IPS-20b (cell line): ENCODE results near the gene UEVLD.

Experiments used
- H3K27ac ChIP-seq: one replicate; pipeline ENCODE4 v1.5.1; 2013; ENCODE audit warnings: low read length
- H3K27me3 ChIP-seq: 2 replicates; pipeline ENCODE4 v1.6.1; 2013; ENCODE audit warnings: mild to moderate bottlenecking, low read length, inconsistent platforms; ENCODE audit not compliant: insufficient read depth
- H3K36me3 ChIP-seq: 2 replicates; pipeline ENCODE4 v1.6.1; 2013; ENCODE audit warnings: low read depth, mild to moderate bottlenecking, inconsistent platforms, low read length, moderate library complexity; ENCODE audit not compliant: insufficient read depth
- H3K4me1 ChIP-seq: 2 replicates; pipeline ENCODE4 v1.6.1; 2013; ENCODE audit warnings: mild to moderate bottlenecking, control low read depth, inconsistent platforms, low read length, moderate library complexity; ENCODE audit not compliant: insufficient read depth
- H3K4me3 ChIP-seq: 2 replicates; pipeline ENCODE4 v1.5.1; 2013; ENCODE audit warnings: mild to moderate bottlenecking, low read length, inconsistent platforms
- H3K9ac ChIP-seq: 2 replicates; pipeline ENCODE4 v1.6.1; 2013; ENCODE audit warnings: low read depth, mild to moderate bottlenecking, inconsistent platforms, low read length, moderate library complexity
- H3K9me3 ChIP-seq: 2 replicates; pipeline ENCODE4 v1.6.1; 2013; ENCODE audit warnings: mild to moderate bottlenecking, low read depth, low read length, inconsistent platforms; ENCODE audit not compliant: insufficient read depth

UEVLD gene

GRCh38 chr11:18527512-18527911 is 61.0 kb downstream of the UEVLD start:
- H3K9me3 ChIP-seq: no peaks in the 10 kb centered on the region
- H3K36me3 ChIP-seq: 0 out of 2 replicates have a peak, but pooled peaks cover 8% of the 10 kb centered on the region
- no peaks in the 10 kb centered on the region for H3K27me3 ChIP-seq
- H3K9ac ChIP-seq: peak overlapping the region; percentile 97; the same call in 1 of the 2 replicates
- H3K4me3 ChIP-seq: peak overlapping the region; percentile 95
- H3K4me1 ChIP-seq: no peaks in the 10 kb centered on the region
- H3K27ac ChIP-seq: no peak overlapping the region

- Histone ChIP-seq H3K27ac (peak within 1 kb of the TSS; percentile 35), H3K36me3 (0 out of 2 replicates have a peak, but pooled peaks cover 8% of the 10 kb centered on the region), H3K27me3 (no peaks in the 10 kb centered on the region), H3K4me3 (peak within 1 kb of the TSS; percentile 95), H3K9ac (peak within 1 kb of the TSS; percentile 97), H3K9me3 (no peaks in the 10 kb centered on the region), H3K4me1 (no peaks in the 10 kb centered on the region)
Measured at GRCh38 chr11:18526521-18527296, 61.8 kb downstream of the UEVLD start, which contains the start of gene TSG101. Gene TSG101, minus strand, starts transcription at chr11:18526942. Its CDS starts 126 bp downstream, at chr11:18526816.

DNA sequence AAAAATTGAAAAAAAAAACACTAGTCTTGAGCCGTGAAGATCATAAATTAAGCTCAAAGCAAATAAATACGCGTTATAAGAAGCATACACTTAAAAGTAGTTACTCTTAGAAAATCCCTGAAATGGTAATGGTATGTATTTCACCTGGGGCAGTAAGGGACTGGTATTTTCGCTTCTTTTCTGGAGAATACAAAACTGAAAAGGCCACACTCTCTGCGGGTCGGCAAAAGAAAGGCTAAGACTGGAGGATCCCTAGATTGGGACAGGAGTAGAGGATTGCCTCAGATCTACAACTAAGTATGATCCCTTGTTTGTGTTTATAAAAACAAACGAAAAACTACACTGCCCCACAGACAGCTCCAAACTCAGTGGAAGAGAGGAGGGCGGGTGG is 62.4 kb downstream of the UEVLD start:
- H3K4me3 ChIP-seq: peak overlapping the region; percentile 95
- 0 out of 2 replicates have a peak, but pooled peaks cover 8% of the 10 kb centered on the region for H3K36me3 ChIP-seq
- no peaks in the 10 kb centered on the region for H3K9me3 ChIP-seq
- no peaks in the 10 kb centered on the region for H3K27me3 ChIP-seq
- no peaks in the 10 kb centered on the region for H3K4me1 ChIP-seq
- peak overlapping the region; percentile 35 for H3K27ac ChIP-seq
- peak overlapping the region; percentile 97 for H3K9ac ChIP-seq

DNA sequence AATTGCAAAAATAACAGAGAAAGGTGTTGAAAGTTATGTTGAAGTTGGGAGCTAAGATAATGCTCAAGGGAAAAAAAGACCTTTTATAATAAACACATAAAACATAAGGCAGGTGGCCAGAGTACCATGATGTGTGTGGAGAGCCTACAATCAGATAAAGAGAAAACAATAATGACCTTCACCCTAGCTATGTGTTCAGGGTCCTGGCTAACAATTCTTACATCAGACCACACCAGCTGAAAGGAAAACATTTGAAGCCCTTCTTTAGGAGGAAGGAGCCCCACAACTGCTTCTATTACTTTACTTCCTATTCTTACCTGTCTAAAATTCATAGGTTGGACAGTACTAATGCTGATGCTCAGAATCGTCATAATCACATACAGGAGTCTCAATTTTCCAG is 64.3 kb downstream of the UEVLD start:
- Histone ChIP-seq H3K4me3 (no peak overlapping the region), H3K27me3 (no peaks in the 10 kb centered on the region), H3K9me3 (no peaks in the 10 kb centered on the region), H3K4me1 (no peaks in the 10 kb centered on the region), H3K36me3 (0 out of 2 replicates have a peak, but pooled peaks cover 8% of the 10 kb centered on the region), H3K27ac (no peak overlapping the region), H3K9ac (no peak overlapping the region)

GRCh38 chr11:18523084-18523483 is 65.5 kb downstream of the UEVLD start:
- Histone ChIP-seq H3K4me1 (no peaks in the 10 kb centered on the region), H3K9me3 (no peaks in the 10 kb centered on the region), H3K36me3 (0 out of 2 replicates have a peak, but pooled peaks cover 13% of the 10 kb centered on the region), H3K27me3 (no peaks in the 10 kb centered on the region), H3K9ac (no peak overlapping the region), H3K27ac (no peak overlapping the region), H3K4me3 (no peak overlapping the region)

DNA sequence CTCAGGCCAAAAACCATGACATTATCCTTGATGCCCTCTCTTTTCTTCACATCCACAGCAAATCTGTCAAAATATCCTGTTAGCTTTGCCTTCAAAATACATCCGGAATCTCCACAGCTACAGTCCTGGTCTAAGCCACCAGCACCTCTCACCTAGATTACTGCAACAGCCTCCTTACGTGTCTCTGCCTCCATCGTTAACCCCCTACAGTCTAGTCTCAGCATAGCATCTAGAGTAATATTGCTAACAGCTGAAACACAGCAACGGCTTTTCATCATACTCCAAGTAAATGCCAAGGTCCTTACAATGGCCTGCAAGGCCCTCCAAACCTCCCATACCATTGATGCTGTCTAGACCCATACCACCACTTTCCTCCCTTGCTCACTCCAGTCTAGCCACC is 66.1 kb downstream of the UEVLD start:
- Histone ChIP-seq H3K27me3 (no peaks in the 10 kb centered on the region), H3K4me3 (no peak overlapping the region), H3K9ac (no peak overlapping the region), H3K36me3 (peaks cover 20% of the 10 kb centered on the region), H3K9me3 (no peaks in the 10 kb centered on the region), H3K27ac (no peak overlapping the region), H3K4me1 (no peaks in the 10 kb centered on the region)

DNA sequence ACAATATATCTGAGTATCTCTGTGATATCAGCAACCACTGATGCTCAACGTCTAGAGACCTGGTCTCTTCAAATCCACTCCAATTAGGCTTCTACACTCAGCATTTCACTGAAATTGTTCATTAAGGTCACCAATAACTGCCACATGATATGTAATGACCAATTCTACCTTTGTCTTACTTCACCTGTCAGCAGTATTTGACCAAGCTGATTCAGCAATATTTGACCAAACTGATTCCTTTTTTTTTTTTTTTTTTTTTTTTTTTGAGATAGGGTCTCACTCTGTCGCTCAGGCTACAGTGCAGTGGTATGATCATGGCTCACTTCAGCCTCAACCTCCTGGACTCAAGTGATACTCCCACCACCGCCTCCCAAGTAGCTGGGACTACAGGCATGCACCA is 67.4 kb downstream of the UEVLD start:
- Histone ChIP-seq H3K4me3 (no peak overlapping the region), H3K27ac (no peak overlapping the region), H3K27me3 (no peaks in the 10 kb centered on the region), H3K9me3 (no peaks in the 10 kb centered on the region), H3K9ac (no peak overlapping the region), H3K36me3 (peaks cover 21% of the 10 kb centered on the region), H3K4me1 (no peaks in the 10 kb centered on the region)

- Histone ChIP-seq H3K27ac (no peak overlapping the region), H3K4me1 (no peaks in the 10 kb centered on the region), H3K36me3 (peaks cover 83% of the 10 kb centered on the region), H3K27me3 (no peaks in the 10 kb centered on the region), H3K9ac (no peak overlapping the region), H3K9me3 (no peaks in the 10 kb centered on the region), H3K4me3 (no peak overlapping the region)
Measured at GRCh38 chr11:18502352-18502751, 86.2 kb downstream of the UEVLD start.

DNA sequence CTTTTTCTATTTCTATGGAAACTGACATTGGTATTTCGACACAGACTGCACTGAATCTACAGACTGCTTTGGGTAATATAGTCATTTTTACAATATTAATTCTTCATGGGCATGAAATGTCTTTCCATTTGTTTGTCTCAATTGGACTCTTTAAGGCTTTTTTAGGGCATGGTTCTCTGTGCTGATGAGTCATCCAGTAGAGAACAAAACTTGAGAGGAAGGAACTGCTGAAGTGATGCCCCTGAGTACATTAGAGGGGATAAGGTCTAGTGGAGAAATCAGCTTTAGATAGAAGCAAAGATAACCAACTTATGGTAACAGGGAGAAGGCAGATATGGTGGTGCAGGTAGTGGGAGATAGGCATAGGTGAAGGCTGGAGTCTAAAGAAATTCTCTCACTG is 86.9 kb downstream of the UEVLD start:
- no peak overlapping the region for H3K4me3 ChIP-seq
- H3K36me3 ChIP-seq: peaks cover 80% of the 10 kb centered on the region
- no peak overlapping the region for H3K27ac ChIP-seq
- H3K4me1 ChIP-seq: no peaks in the 10 kb centered on the region
- H3K27me3 ChIP-seq: no peaks in the 10 kb centered on the region
- H3K9ac ChIP-seq: no peak overlapping the region
- no peaks in the 10 kb centered on the region for H3K9me3 ChIP-seq

GRCh38 chr11:18498039-18498438 is 90.5 kb downstream of the UEVLD start:
- no peak overlapping the region for H3K9ac ChIP-seq
- H3K27ac ChIP-seq: no peak overlapping the region
- H3K36me3 ChIP-seq: peaks cover 81% of the 10 kb centered on the region
- no peaks in the 10 kb centered on the region for H3K27me3 ChIP-seq
- H3K9me3 ChIP-seq: no peaks in the 10 kb centered on the region
- no peak overlapping the region for H3K4me3 ChIP-seq
- no peaks in the 10 kb centered on the region for H3K4me1 ChIP-seq

DNA sequence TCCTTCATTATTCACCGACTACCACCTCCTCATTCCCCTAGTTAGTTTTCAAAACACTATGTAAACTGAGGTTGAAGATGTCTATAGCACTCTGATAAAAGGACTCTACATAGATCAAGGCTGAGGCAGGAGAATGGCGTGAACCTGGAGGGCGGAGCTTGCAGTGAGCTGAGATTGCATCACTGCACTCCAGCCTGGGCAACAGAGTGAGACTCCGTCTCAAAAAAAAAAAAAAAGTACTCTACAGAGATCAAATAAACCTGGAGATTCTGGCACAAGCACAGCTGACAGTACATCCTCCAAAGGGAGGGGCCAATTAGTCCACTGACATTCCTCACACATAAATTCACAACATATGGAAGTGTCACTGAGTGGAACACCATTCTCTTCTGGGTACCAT is 92.8 kb downstream of the UEVLD start:
- H3K27ac ChIP-seq: no peak overlapping the region
- H3K4me1 ChIP-seq: no peaks in the 10 kb centered on the region
- peaks cover 79% of the 10 kb centered on the region for H3K36me3 ChIP-seq
- H3K9me3 ChIP-seq: no peaks in the 10 kb centered on the region
- no peaks in the 10 kb centered on the region for H3K27me3 ChIP-seq
- no peak overlapping the region for H3K9ac ChIP-seq
- H3K4me3 ChIP-seq: no peak overlapping the region

GRCh38 chr11:18495271-18495670 is 93.3 kb downstream of the UEVLD start:
- peaks cover 79% of the 10 kb centered on the region for H3K36me3 ChIP-seq

More at GRCh38 chr11:18495271-18495670, 93.3 kb downstream of the UEVLD start:
- H3K27ac ChIP-seq: no peak overlapping the region
- H3K9ac ChIP-seq: no peak overlapping the region
- no peak overlapping the region for H3K4me3 ChIP-seq
- no peaks in the 10 kb centered on the region for H3K4me1 ChIP-seq
- H3K9me3 ChIP-seq: no peaks in the 10 kb centered on the region
- no peaks in the 10 kb centered on the region for H3K27me3 ChIP-seq
